ENCODE results near the gene RPTOR.

RPTOR gene

DNA sequence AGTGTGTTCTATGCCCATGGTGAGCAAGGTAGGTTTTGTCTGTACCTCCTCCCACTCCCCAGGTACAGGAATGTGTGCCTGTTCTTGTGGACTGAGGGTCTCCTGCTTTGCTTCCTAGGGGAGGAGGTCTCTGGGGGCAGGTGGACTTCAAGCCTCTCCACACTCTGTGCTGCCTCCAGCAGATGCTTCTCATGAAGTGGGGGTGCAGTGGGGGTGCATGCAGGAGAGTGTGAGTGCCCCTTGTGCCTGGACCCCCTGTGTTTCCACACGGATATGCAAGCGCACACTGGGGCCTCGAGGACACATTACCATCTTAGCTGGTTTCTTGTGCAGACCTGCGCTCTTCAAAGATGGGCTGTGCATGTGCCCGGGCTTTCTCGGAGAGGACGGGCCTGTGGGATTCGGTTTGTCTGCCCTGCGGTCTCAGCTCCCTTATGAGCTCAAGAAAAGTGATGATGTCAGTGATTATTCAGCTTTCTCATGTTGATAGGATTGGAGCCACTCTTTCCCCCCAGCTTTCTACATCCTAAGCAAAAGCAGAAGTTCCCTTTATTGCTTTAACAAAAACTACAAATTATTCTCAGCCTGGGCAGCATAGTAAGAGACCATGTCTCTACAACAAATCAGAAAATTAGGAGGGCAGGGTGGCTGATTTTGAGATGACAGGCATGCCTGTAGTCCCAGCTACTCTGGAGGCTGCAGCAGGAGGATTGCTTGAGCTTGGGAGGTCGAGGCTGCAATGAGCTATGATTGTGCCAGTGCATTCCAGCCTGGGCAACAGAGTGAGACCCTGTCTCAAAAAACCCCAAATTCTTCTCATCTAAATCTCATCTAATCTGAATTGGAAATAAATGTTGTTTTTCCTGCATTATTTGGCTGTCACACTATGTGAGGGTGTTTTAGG, 86.8 kb downstream of the RPTOR start:
- TF ChIP-seq, protein P1, sequence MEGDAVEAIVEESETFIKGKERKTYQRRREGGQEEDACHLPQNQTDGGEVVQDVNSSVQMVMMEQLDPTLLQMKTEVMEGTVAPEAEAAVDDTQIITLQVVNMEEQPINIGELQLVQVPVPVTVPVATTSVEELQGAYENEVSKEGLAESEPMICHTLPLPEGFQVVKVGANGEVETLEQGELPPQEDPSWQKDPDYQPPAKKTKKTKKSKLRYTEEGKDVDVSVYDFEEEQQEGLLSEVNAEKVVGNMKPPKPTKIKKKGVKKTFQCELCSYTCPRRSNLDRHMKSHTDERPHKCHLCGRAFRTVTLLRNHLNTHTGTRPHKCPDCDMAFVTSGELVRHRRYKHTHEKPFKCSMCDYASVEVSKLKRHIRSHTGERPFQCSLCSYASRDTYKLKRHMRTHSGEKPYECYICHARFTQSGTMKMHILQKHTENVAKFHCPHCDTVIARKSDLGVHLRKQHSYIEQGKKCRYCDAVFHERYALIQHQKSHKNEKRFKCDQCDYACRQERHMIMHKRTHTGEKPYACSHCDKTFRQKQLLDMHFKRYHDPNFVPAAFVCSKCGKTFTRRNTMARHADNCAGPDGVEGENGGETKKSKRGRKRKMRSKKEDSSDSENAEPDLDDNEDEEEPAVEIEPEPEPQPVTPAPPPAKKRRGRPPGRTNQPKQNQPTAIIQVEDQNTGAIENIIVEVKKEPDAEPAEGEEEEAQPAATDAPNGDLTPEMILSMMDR (IDR thresholded peaks at IDR 0.05; ENCODE audit: control insufficient read depth, insufficient read depth, low read depth, low read length, missing control alignments): no peak
- DNase-seq (ENCODE audit: low read depth): no peak
- no peak overlapping the region for H3K4me3 ChIP-seq (ENCODE audit: control insufficient read depth, low read depth, low read length)

DNA sequence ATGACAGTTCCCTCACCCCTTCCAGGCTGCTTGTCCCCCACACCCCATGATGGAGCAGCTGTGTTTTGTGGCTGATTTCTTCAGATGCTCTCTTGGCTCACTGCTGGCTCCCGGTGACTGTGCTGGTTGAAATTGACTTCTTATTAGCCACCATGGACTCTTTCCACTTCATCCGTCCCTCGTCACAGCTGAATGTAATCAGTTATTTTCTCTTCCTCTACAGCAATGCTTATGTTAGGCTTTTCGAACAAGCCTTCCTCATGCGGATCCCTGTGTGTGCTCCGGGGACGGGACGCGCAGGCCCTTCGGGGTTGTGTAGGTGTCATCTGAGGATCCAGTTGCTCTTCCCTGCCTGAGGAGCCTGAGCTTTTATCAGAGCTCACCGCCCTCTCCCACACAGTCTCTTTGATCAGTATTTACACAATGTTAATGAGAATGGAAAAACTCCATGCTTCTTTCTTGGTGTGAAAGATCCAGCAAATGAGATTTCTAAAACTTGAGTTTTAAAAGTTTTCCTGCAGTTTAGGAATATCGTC, 87.5 kb downstream of the RPTOR start:
- TF ChIP-seq, protein P1 (IDR thresholded peaks at IDR 0.05; ENCODE audit: control insufficient read depth, insufficient read depth, low read depth, low read length, missing control alignments): no peak
- no peak overlapping the region for H3K4me3 ChIP-seq (ENCODE audit: control insufficient read depth, low read depth, low read length)
- DNase-seq (ENCODE audit: low read depth): no peak

DNA sequence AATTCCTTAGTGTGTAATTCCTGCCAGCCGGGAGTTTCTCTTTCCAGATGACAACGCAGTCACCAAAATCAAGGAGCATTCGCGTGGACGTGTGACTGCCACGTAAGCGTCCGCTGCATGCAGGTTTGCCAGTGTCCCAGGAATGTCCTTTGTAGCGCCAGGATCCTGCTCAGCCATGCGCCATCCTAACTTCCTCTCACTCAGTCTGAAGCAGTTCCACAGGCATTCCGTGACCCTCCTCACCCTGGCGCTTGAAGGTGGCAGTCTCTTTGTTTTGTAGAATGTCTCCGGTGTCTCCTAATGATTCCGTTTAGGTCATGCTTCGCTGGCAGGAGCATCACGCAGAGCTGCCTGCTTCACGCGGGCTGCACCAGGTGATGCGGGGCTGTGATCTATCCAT, 88.6 kb downstream of the RPTOR start:
- TF ChIP-seq, protein P1 (IDR thresholded peaks at IDR 0.05; ENCODE audit: control insufficient read depth, insufficient read depth, low read depth, low read length, missing control alignments): no peak
- no peak for DNase-seq (ENCODE audit: low read depth)
- H3K4me3 ChIP-seq (ENCODE audit: control insufficient read depth, low read depth, low read length): no peak overlapping the region

DNA sequence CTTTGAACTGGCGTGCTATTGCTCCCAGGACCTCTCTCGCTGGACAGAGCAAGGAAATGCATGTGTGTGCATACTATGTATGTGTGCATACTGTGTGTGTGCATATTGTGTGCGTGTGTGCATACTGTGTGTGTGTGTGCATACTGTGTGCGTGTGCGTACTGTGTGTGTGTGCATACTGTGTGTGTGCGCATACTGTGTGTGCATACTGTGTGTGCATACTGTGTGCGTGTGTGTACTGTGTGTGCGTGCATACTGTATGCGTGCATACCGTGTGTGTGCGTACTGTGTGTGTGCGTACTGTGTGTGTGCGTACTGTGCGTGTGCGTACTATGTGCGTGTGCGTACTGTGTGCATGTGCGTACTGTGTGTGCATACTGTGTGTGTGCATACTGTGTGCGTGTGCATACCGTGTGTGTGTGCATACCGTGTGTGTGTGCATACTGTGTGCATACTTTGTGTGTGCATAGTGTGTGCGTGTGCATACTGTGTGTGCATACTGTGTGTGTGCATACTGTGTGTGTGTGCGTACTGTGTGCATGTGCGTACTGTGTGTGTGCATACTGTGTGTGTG, 89.4 kb downstream of the RPTOR start:
- H3K4me3 ChIP-seq (ENCODE audit: control insufficient read depth, low read depth, low read length): no peak overlapping the region
- DNase-seq (ENCODE audit: low read depth): no peak
- TF ChIP-seq, protein P1 (IDR thresholded peaks at IDR 0.05; ENCODE audit: control insufficient read depth, insufficient read depth, low read depth, low read length, missing control alignments): no peak

DNA sequence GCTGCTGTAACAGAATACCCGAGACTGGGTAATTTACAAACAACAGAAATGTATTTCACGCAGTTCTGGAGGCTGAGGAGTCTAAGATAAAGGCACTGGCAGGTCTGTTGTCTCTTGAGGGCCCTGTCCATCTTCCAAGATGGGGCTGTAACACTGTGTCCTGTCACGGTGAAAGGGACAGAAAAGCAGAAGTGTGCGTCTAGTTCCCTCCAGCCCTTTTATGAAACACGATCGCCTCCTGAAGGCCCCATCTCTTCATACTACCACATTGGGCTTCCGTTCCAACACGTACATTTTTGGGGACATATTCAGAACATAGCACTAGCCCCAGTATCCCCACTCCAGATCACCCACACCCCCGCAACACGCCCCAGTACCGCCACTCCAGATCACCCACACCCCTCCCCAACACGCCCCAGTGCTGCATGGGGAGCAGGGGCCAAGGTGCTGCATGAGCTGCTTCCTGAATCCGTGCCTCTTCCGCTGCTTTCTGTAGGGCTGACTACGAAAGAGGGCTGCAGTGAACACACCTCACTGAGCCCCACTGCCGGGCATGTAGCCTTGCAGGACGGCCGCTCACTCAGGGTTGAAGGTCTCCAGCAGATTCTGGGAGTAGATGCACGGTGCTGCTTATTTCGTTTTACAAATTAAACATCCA, 91.9 kb downstream of the RPTOR start:
- H3K4me3 ChIP-seq (ENCODE audit: control insufficient read depth, low read depth, low read length): no peak overlapping the region
- no peak for DNase-seq (ENCODE audit: low read depth)
- TF ChIP-seq, protein P1 (IDR thresholded peaks at IDR 0.05; ENCODE audit: control insufficient read depth, insufficient read depth, low read depth, low read length, missing control alignments): no peak

DNA sequence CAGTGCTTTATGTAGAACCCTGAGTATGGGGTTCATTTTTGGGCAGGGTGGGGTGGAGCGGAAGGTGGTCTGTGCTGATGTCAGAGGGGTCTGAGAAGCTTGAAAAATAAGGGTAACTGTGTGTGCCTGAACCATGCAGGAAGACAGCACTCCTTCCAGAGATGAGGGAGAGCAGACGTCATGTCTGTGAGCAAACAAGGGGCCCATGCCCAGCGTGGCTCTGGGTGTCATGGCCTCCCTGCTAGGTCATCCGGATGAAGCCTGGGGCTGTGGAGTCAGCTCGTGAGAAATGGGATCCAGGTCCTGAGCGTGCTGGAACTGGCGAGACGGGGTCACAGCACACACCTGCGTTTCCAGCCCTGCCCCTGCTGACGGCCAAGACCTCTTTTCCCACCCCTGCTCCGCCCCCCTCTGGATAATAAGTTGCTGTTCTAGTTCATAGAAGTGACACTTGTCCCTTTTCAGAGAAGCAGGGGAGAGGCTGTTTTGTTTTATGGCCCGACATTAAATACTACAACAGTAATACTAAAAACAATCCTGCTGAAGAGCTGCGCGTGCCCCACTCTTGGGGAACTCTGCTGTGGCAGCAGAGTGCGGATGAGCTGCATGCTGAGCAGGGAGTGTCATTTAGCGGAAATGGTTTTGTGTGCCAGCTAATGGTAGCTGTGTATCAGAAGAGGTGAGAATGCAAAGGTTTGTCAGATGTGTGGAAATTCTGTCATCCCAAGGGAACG, 92.6 kb downstream of the RPTOR start:
- H3K4me3 ChIP-seq (ENCODE audit: control insufficient read depth, low read depth, low read length): no peak overlapping the region
- DNase-seq (ENCODE audit: low read depth): no peak
- TF ChIP-seq, protein P1 (IDR thresholded peaks at IDR 0.05; ENCODE audit: control insufficient read depth, insufficient read depth, low read depth, low read length, missing control alignments): no peak
